ENCODE measurements around the gene MEIOSIN. TPM values are rescaled to one million over a fixed set of nuclear protein-coding genes. Genes with fewer than 3 reads are reported as not detected.
"Not testable (repeated sequence)": the region's sequence is repeated elsewhere in the genome, so short reads cannot be mapped to it uniquely, and the experiment has no call there.

The MEIOSIN gene
- polyA plus RNA-seq, 2 donors, result not detected

- peak within 1 kb of the TSS; percentile 80 to 87 for H3K4me3 ChIP-seq (ENCODE audit: low read depth in 1 of 2, low read length in 2 of 2)
- H3K27me3 ChIP-seq (ENCODE audit: control insufficient read depth in 1 of 2, insufficient read depth in 2 of 2, low read length in 2 of 2), result no peaks in the 10 kb centered on the region
- WGBS, 2 donors, result 0% methylated on average over 52 to 86 of the region's 86 CpGs
- H3K27ac ChIP-seq (ENCODE audit: low read depth in 2 of 2, low read length in 1 of 2), result peak within 1 kb of the TSS; percentile 55 to 78
- H3K4me1 ChIP-seq (ENCODE audit: control insufficient read depth in 2 of 2, insufficient read depth in 2 of 2, low read length in 1 of 2), result peaks cover 6 to 11% of the 10 kb centered on the region in 2 donors
- H3K36me3 ChIP-seq (ENCODE audit: control insufficient read depth in 2 of 2, insufficient read depth in 2 of 2, low read length in 1 of 2), result peaks cover 5 to 12% of the 10 kb centered on the region in 2 donors
- H3K9me3 ChIP-seq (ENCODE audit: control insufficient read depth in 2 of 2, insufficient read depth in 1 of 2, low read depth in 1 of 2, low read length in 1 of 2), result no peaks in the 10 kb centered on the region
Measured at GRCh38 chr19:45792470-45793177, 59.4 kb downstream of the MEIOSIN start, which contains the start of gene DMWD. DMWD (minus strand) TSS chr19:45792845; CDS start chr19:45792756, 89 bp downstream.

- Histone ChIP-seq H3K9me3 (ENCODE audit: control insufficient read depth in 2 of 2, insufficient read depth in 1 of 2, low read depth in 1 of 2, low read length in 1 of 2) (no peaks in the 10 kb centered on the region), H3K4me1 (ENCODE audit: control insufficient read depth in 2 of 2, insufficient read depth in 2 of 2, low read length in 1 of 2) (peaks cover 6 to 11% of the 10 kb centered on the region in 2 donors), H3K27ac (ENCODE audit: low read depth in 2 of 2, low read length in 1 of 2) (no peak overlapping the region), H3K27me3 (ENCODE audit: control insufficient read depth in 1 of 2, insufficient read depth in 2 of 2, low read length in 2 of 2) (no peaks in the 10 kb centered on the region), H3K36me3 (ENCODE audit: control insufficient read depth in 2 of 2, insufficient read depth in 2 of 2, low read length in 1 of 2) (peaks cover 5 to 9% of the 10 kb centered on the region in 2 donors), H3K4me3 (ENCODE audit: low read depth in 1 of 2, low read length in 2 of 2) (no peak overlapping the region)
- 30 to 36% methylated on average over 3 of the region's 3 CpGs for WGBS, 2 donors
Measured at GRCh38 chr19:45793178-45793564, 59.9 kb downstream of the MEIOSIN start.

- H3K36me3 ChIP-seq (ENCODE audit: control insufficient read depth in 2 of 2, insufficient read depth in 2 of 2, low read length in 1 of 2), result peaks cover 5 to 9% of the 10 kb centered on the region in 2 donors
- 51 to 54% methylated on average over 6 of the region's 6 CpGs for WGBS, 2 donors
- no peaks in the 10 kb centered on the region for H3K9me3 ChIP-seq (ENCODE audit: control insufficient read depth in 2 of 2, insufficient read depth in 1 of 2, low read depth in 1 of 2, low read length in 1 of 2)
- peaks cover 6 to 11% of the 10 kb centered on the region in 2 donors for H3K4me1 ChIP-seq (ENCODE audit: control insufficient read depth in 2 of 2, insufficient read depth in 2 of 2, low read length in 1 of 2)
- no peak overlapping the region for H3K4me3 ChIP-seq (ENCODE audit: low read depth in 1 of 2, low read length in 2 of 2)
- H3K27me3 ChIP-seq (ENCODE audit: control insufficient read depth in 1 of 2, insufficient read depth in 2 of 2, low read length in 2 of 2), result no peaks in the 10 kb centered on the region
- no peak overlapping the region for H3K27ac ChIP-seq (ENCODE audit: low read depth in 2 of 2, low read length in 1 of 2)
Measured at GRCh38 chr19:45793876-45794275, 60.6 kb downstream of the MEIOSIN start.

- peaks cover 2 to 5% of the 10 kb centered on the region in 2 donors for H3K36me3 ChIP-seq (ENCODE audit: control insufficient read depth in 2 of 2, insufficient read depth in 2 of 2, low read length in 1 of 2)
- H3K27me3 ChIP-seq (ENCODE audit: control insufficient read depth in 1 of 2, insufficient read depth in 2 of 2, low read length in 2 of 2), result no peaks in the 10 kb centered on the region
- WGBS, 2 donors, result 81 to 84% methylated on average over 2 of the region's 2 CpGs
- H3K4me3 ChIP-seq (ENCODE audit: low read depth in 1 of 2, low read length in 2 of 2), result no peak overlapping the region
- H3K27ac ChIP-seq (ENCODE audit: low read depth in 2 of 2, low read length in 1 of 2), result no peak overlapping the region
- no peaks in the 10 kb centered on the region for H3K9me3 ChIP-seq (ENCODE audit: control insufficient read depth in 2 of 2, insufficient read depth in 1 of 2, low read depth in 1 of 2, low read length in 1 of 2)
- peaks cover 6 to 10% of the 10 kb centered on the region in 2 donors for H3K4me1 ChIP-seq (ENCODE audit: control insufficient read depth in 2 of 2, insufficient read depth in 2 of 2, low read length in 1 of 2)
Measured at GRCh38 chr19:45794627-45795026, 61.4 kb downstream of the MEIOSIN start.

GRCh38 chr19:45798995-45799517 lies 65.8 kb downstream of the MEIOSIN start:
- no peaks in the 10 kb centered on the region for H3K27me3 ChIP-seq (ENCODE audit: control insufficient read depth in 1 of 2, insufficient read depth in 2 of 2, low read length in 2 of 2)
- H3K36me3 ChIP-seq (ENCODE audit: control insufficient read depth in 2 of 2, insufficient read depth in 2 of 2, low read length in 1 of 2), result no peaks in the 10 kb centered on the region
- H3K9me3 ChIP-seq (ENCODE audit: control insufficient read depth in 2 of 2, insufficient read depth in 1 of 2, low read depth in 1 of 2, low read length in 1 of 2), result no peaks in the 10 kb centered on the region
- H3K4me1 ChIP-seq (ENCODE audit: control insufficient read depth in 2 of 2, insufficient read depth in 2 of 2, low read length in 1 of 2), result peaks cover 0 to 7% of the 10 kb centered on the region in 2 donors
- 5 to 6% methylated on average over 10 of the region's 10 CpGs for WGBS, 2 donors
- H3K27ac ChIP-seq (ENCODE audit: low read depth in 2 of 2, low read length in 1 of 2), result peak overlapping the region; percentile 21 to 93
- H3K4me3 ChIP-seq (ENCODE audit: low read depth in 1 of 2, low read length in 2 of 2), result no peak overlapping the region

- H3K4me3 ChIP-seq (ENCODE audit: low read depth in 1 of 2, low read length in 2 of 2); H3K4me1 ChIP-seq (ENCODE audit: control insufficient read depth in 2 of 2, insufficient read depth in 2 of 2, low read length in 1 of 2); H3K27me3 ChIP-seq (ENCODE audit: control insufficient read depth in 1 of 2, insufficient read depth in 2 of 2, low read length in 2 of 2); H3K36me3 ChIP-seq (ENCODE audit: control insufficient read depth in 2 of 2, insufficient read depth in 2 of 2, low read length in 1 of 2); H3K9me3 ChIP-seq (ENCODE audit: control insufficient read depth in 2 of 2, insufficient read depth in 1 of 2, low read depth in 1 of 2, low read length in 1 of 2): not testable (repeated sequence)
- H3K27ac ChIP-seq (ENCODE audit: low read depth in 2 of 2, low read length in 1 of 2), result peak overlapping the region; percentile 21 to 93
- 50 to 63% methylated on average over 5 of the region's 5 CpGs for WGBS, 2 donors
Measured at GRCh38 chr19:45799541-45799940, 66.3 kb downstream of the MEIOSIN start.

GRCh38 chr19:45800070-45800553 lies 66.9 kb downstream of the MEIOSIN start:
- H3K4me3 ChIP-seq (ENCODE audit: low read depth in 1 of 2, low read length in 2 of 2), result no peak overlapping the region
- peaks cover 0 to 7% of the 10 kb centered on the region in 2 donors for H3K4me1 ChIP-seq (ENCODE audit: control insufficient read depth in 2 of 2, insufficient read depth in 2 of 2, low read length in 1 of 2)
- H3K27ac ChIP-seq (ENCODE audit: low read depth in 2 of 2, low read length in 1 of 2), result peak overlapping the region; percentile 21 to 93
- H3K27me3 ChIP-seq (ENCODE audit: control insufficient read depth in 1 of 2, insufficient read depth in 2 of 2, low read length in 2 of 2), result no peaks in the 10 kb centered on the region
- no peaks in the 10 kb centered on the region for H3K36me3 ChIP-seq (ENCODE audit: control insufficient read depth in 2 of 2, insufficient read depth in 2 of 2, low read length in 1 of 2)
- WGBS, 2 donors, result 67 to 72% methylated on average over 8 of the region's 8 CpGs
- H3K9me3 ChIP-seq (ENCODE audit: control insufficient read depth in 2 of 2, insufficient read depth in 1 of 2, low read depth in 1 of 2, low read length in 1 of 2), result no peaks in the 10 kb centered on the region

- Histone ChIP-seq H3K9me3 (ENCODE audit: control insufficient read depth in 2 of 2, insufficient read depth in 1 of 2, low read depth in 1 of 2, low read length in 1 of 2) (no peaks in the 10 kb centered on the region), H3K27ac (ENCODE audit: low read depth in 2 of 2, low read length in 1 of 2) (no peak overlapping the region), H3K4me3 (ENCODE audit: low read depth in 1 of 2, low read length in 2 of 2) (no peak overlapping the region), H3K27me3 (ENCODE audit: control insufficient read depth in 1 of 2, insufficient read depth in 2 of 2, low read length in 2 of 2) (no peaks in the 10 kb centered on the region), H3K4me1 (ENCODE audit: control insufficient read depth in 2 of 2, insufficient read depth in 2 of 2, low read length in 1 of 2) (peaks cover 0 to 7% of the 10 kb centered on the region in 2 donors), H3K36me3 (ENCODE audit: control insufficient read depth in 2 of 2, insufficient read depth in 2 of 2, low read length in 1 of 2) (no peaks in the 10 kb centered on the region)
- 74 to 77% methylated on average over 7 of the region's 7 CpGs for WGBS, 2 donors
Measured at GRCh38 chr19:45801603-45802175, 68.5 kb downstream of the MEIOSIN start.

DNA sequence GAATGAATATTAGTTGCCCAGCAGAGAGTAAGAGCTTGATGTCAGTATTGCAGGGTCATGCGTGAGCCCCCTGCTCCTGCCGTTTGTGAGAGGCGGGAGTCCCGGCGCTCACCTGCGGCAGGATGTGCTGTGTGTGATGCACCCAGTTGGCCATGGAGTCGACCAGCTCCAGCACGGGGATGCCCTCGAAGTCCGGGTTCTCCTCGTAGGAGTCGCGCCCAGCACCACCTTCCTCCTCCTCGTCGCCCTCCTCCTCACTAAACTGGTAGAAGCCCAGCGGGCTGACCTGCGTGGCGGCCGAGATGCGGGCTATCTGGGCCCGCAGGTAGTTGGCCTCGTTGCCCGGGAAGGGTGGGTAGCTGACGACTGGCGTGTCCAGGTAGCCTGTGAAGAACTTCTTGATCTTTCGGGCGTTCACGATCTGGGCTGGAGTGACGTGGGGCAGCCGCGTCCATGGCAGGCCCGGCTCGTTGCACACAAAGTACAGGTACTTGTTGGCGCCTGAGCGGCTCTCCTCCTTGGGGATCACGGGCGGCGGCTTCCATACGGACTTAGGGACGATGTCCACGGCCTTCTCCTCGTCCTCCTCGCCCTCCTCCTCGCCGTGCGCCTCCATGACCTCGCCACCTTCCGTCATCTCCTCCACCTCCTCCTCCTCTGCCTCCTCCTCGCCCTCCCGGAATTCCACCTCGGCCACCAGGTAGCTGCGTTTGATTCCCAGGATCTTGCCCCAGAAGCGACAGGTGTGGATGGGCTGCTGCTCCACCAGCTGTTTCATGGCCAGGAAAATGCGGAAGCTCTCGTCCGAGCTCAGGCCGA lies 71.1 kb downstream of the MEIOSIN start:
- Histone ChIP-seq H3K4me1 (ENCODE audit: control insufficient read depth in 2 of 2, insufficient read depth in 2 of 2, low read length in 1 of 2) (peaks cover 0 to 7% of the 10 kb centered on the region in 2 donors), H3K27me3 (ENCODE audit: control insufficient read depth in 1 of 2, insufficient read depth in 2 of 2, low read length in 2 of 2) (no peaks in the 10 kb centered on the region), H3K27ac (ENCODE audit: low read depth in 2 of 2, low read length in 1 of 2) (no peak overlapping the region), H3K9me3 (ENCODE audit: control insufficient read depth in 2 of 2, insufficient read depth in 1 of 2, low read depth in 1 of 2, low read length in 1 of 2) (no peaks in the 10 kb centered on the region), H3K4me3 (ENCODE audit: low read depth in 1 of 2, low read length in 2 of 2) (no peak overlapping the region), H3K36me3 (ENCODE audit: control insufficient read depth in 2 of 2, insufficient read depth in 2 of 2, low read length in 1 of 2) (no peaks in the 10 kb centered on the region)
- 88 to 91% methylated on average over 57 of the region's 57 CpGs for WGBS, 2 donors

Data from esophagus (tissue), 2 donors.